HEK293T (cell line): Measurements from ENCODE around the gene GRSF1.

ENCODE experiments used
- BHLHE40 ChIP-seq: fragments of 450-650 bp; IDR thresholded peaks from 2 replicates; pipeline ENCODE4 v1.6.1; 2016; ENCODE audit warnings: mild to moderate bottlenecking, moderate library complexity, borderline replicate concordance
- FOXA1 ChIP-seq: fragments of 450-650 bp; IDR thresholded peaks from 2 replicates; pipeline ENCODE4 v1.6.1; 2016; ENCODE audit warnings: mild to moderate bottlenecking
- FOXK2 ChIP-seq: fragments of 450-650 bp; IDR thresholded peaks from 2 replicates; pipeline ENCODE4 v1.6.1; 2016; ENCODE audit warnings: mild to moderate bottlenecking
- FOXM1 ChIP-seq: fragments of 450-650 bp; IDR thresholded peaks from 2 replicates; pipeline ENCODE4 v1.6.1; 2017; ENCODE audit warnings: mild to moderate bottlenecking, borderline replicate concordance
- HDGF ChIP-seq: fragments of 450-650 bp; IDR thresholded peaks from 2 replicates; pipeline ENCODE4 v1.6.1; 2017; ENCODE audit warnings: antibody characterized with exemption, borderline replicate concordance
- SP1 ChIP-seq: fragments of 450-650 bp; IDR thresholded peaks from 2 replicates; pipeline ENCODE4 v1.6.1; 2017
- TF ChIP-seq, protein P1 (sequence below): fragments of 450-650 bp; IDR thresholded peaks from 2 replicates; pipeline ENCODE4 v1.6.1; 2016

DNA sequence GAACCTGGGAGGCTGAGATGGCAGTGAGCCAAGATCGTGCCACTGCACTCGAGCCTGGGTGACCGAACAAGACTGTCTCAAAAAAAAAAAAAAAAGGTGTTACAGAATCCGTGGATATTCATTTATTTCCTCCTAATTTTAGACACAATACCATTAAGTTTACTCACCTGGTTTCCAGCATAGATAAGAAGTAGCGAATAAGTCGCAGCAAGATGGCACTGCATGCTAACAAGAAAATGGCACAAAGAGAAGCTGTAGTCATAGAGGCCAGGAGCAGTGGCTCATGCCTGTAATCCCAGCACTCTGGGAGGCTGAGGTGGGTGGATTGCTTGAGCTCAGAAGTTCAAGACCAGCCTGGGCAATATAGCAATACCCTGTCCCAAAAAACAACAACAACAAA, 45.5 kb upstream of the GRSF1 start:
- TF ChIP-seq FOXK2: no peak
- no peak for TF ChIP-seq BHLHE40
- TF ChIP-seq FOXA1: no peak
- TF ChIP-seq HDGF: no peak
- no peak for TF ChIP-seq FOXM1
- TF ChIP-seq, protein P1, sequence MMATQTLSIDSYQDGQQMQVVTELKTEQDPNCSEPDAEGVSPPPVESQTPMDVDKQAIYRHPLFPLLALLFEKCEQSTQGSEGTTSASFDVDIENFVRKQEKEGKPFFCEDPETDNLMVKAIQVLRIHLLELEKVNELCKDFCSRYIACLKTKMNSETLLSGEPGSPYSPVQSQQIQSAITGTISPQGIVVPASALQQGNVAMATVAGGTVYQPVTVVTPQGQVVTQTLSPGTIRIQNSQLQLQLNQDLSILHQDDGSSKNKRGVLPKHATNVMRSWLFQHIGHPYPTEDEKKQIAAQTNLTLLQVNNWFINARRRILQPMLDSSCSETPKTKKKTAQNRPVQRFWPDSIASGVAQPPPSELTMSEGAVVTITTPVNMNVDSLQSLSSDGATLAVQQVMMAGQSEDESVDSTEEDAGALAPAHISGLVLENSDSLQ: no peak
- TF ChIP-seq SP1: no peak
